Astrocyte of the hippocampus (primary cell): ENCODE measurements around the gene OGFOD3.

ENCODE experiments used
- DNase-seq: peaks from one replicate; pipeline ENCODE4 v3.0.0; 2011; ENCODE audit warnings: low read depth, low spot score

OGFOD3 gene

GRCh38 chr17:82406131-82406671 lies 12.2 kb downstream of the OGFOD3 start:
- DNase-seq = no peak

DNA sequence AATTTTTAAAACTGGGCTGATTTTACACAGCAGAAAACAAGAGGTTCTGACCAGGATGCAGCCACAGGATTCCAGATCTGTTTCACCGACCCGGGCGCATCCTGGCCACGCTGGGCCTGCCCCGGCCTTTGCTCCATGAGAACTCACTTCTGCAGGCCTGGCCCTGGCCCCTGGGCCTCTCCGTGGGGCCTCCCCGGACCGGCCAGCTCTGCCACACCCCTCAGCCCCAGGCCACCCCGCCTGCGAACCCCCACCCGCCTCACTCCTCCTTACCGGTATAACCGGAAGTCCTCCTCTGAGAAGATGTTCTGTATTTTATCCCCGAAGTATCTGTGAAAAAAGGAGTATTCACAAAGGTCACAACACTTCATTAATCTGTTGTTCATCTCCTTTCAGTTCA lies 13.3 kb downstream of the OGFOD3 start:
- DNase-seq = no peak

GRCh38 chr17:82403662-82404660 lies 14.4 kb downstream of the OGFOD3 start:
- DNase-seq = no peak

DNA sequence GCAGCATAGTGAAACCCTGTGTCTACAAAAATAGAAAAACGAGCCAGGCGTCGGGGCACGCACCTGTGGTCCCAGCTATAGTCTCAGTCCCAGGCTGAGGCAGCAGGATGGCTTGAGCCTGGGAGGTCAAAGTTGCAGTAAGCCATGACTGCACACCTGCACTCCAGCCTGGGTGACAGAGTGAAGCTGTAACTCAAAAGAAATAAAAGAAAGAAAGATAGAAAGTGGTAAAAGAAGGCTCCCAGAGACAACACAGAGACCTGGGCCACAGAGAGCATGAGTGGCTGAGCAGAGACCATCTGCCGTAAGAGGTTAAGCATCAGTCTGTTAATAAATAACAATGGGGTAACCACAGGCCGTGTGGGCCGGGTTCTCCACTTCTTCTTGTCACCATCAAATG lies 15.5 kb downstream of the OGFOD3 start:
- DNase-seq = no peak

DNA sequence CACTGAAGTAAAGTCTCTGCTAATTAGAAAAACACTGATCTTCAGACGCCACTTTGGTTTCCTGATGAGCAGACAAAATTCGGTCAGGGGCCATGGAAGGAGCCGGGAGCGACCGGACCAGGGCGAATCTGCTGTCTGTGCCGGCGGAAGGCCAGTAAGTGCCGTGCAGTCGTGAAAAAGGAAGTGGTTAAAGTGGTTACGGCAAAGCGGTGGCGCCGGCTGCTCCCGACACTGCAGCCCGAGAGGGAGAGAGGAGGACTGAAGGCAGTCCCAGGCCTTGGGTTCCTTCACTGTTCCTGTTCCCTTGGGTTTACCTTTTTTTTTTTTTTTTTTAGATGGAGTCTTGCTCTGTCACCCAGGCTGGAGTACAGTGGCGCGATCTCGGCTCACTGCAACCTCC lies 17.6 kb downstream of the OGFOD3 start:
- DNase-seq = no peak

DNA sequence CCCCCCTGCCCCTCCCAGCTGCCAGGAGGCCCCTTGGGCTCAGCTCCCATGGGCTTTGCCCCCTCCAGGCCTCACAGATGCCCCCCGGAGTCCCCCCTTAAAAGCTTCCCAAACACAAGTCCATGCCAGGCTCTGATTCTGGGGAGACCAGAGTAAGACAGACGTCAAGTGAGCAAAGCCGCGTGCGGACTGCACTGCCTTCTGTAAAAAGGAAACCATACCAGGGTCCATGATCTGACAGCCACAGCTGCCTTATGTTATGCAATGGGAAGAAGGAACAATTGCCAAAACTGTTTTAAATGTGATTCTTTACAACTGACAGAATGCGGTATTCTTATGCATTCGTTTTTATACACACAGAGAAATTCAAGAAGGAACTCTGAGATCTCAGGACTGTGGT lies 18.2 kb downstream of the OGFOD3 start:
- no peak for DNase-seq

- no peak for DNase-seq
Observed at GRCh38 chr17:82399601-82400101, 18.7 kb downstream of the OGFOD3 start.

GRCh38 chr17:82399041-82399441 lies 19.3 kb downstream of the OGFOD3 start:
- peak; percentile 69 for DNase-seq

- DNase-seq = no peak
Observed at GRCh38 chr17:82397449-82398335, 20.7 kb downstream of the OGFOD3 start.

DNA sequence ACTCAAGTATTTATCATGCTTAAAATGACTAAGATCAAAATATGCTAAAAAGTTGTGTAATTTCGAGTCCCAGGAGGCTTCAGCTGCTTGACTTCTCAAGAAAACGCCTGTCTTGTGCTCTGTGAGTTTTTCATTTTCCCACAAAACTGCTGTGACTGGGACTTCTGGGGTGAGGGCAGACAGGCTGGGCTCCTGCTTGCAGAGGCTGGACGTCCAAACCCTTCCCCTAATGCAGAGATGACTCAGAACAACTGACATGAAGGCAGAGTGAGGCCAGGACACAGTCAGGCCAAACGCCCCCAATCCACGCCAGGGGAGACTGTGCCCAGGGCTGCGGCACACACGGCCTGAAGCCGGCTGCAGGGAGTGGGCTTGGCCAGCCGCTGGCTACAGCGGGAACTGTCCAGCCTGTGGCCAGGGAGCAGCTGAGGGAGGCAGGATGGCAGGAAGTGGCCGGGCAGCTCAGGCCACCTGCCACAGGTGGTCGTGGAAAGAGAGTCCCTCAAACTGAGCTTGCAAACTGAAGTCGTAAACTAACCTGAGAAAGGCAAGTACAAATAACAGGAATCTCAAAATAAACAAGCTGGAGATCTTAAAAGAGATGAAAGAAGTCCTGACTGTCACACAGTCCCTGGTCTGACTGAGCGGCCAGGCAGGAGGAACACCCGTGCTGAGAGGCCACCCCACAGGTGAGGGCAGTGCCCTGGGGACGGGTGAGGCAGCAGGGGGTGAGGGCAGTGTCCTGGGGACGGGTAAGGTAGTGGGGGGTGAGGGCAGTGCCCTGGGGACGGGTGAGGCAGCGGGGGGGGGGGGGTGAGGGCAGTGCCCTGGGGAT lies 21.6 kb downstream of the OGFOD3 start:
- DNase-seq = peak; percentile 34

GRCh38 chr17:82394278-82394677 lies 24.1 kb downstream of the OGFOD3 start:
- no peak for DNase-seq

DNA sequence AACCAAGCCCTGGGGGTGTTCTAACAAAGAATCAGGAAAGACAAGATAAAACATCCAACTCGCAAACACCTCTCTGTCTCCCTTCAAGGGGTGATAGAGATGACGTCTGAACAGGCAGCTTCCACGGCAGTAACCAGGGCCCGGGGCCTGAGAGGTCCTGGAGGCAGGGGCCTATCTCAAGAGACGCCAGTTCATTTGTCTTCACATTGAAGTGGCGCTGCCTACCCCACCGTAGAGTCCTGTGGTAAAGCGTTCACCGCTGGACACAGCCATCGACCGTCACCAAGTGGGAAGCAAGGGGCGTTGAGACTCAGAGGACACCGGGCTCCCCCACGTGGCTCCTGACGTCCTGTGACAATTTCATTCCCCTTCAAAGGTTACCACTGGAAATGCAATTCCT lies 25.4 kb downstream of the OGFOD3 start:
- no peak for DNase-seq

DNA sequence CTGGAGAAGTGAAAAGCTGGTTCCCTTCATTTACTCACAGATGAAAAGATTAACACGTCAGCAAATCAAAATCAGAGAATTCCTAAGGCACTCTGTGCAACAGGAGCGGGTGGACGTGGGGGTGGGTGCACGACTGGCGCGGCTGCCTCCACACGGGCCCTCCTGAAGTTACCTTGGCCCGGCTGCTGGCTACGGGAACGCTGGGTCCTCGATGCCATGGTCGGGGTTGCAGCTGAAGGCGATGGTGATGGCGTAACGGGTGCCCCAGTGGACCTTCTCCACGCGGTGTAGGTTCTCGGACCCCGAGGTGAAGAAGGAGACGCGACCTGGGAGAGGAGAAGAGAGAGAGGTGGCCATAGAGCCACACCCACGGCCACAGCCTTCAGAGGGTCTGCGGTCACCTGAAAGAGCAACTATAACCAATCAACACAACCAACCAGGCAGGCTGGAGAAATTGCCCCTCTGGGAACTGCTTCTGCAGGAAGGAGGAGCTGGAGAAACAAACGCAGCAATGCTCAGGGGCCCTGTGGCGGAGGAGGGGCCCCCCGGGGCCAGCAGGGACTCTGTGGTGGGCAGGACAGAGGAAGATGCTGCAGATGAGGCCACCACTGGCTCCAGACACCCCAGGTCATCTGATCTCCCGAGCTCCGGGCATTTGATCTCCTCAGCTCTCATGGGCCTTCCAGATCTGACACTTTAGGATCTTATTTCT lies 26.0 kb downstream of the OGFOD3 start:
- DNase-seq = no peak

DNA sequence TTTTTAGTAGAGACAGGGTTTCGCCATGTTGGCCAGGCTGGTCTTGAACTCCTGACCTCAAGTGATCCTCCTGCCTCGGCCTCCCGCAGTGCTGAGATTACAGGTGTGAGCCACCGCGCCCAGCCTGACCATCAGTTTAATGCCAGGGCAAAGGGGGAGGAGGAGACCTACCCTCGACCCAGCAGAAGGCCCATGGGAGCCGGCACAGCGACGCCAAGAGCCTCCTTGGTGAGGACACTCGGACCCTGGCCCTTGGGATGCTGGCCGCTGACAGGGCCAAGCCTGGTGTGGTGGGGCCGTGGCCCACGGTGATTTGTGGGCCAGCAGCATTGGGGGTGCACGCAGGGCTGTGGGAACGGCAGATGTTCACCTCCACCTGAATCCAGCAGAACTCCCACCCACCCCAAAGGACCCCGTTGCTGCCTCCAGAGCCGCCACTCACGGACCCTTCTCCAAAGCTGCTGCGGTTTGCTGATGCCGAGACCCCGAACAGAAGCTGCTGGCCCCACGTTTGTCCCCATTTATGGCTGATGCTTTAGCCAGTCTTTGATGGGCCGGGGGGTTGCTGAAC lies 26.8 kb downstream of the OGFOD3 start:
- no peak for DNase-seq

- no peak for DNase-seq
Observed at GRCh38 chr17:82390860-82391435, 27.4 kb downstream of the OGFOD3 start.

- no peak for DNase-seq
Observed at GRCh38 chr17:82390015-82390859, 28.1 kb downstream of the OGFOD3 start.

- no peak for DNase-seq
Observed at GRCh38 chr17:82389379-82389778, 29.0 kb downstream of the OGFOD3 start.

GRCh38 chr17:82388922-82389283 lies 29.5 kb downstream of the OGFOD3 start:
- no peak for DNase-seq
